GM18519 (cell line): ENCODE data around the gene USP26.
"Not testable (repeated sequence)": the region's sequence is repeated elsewhere in the genome, so short reads cannot be mapped to it uniquely, and the experiment has no call there.

ENCODE experiments used
- ATAC-seq: cut with Tn5 transposase; IDR thresholded peaks from one replicate; pipeline ENCODE4 v1.9.1; 2021; ENCODE audit warnings: mild to moderate bottlenecking, moderate library complexity; ENCODE audit not compliant: unreplicated experiment, low FRiP score

The USP26 gene, protein sequence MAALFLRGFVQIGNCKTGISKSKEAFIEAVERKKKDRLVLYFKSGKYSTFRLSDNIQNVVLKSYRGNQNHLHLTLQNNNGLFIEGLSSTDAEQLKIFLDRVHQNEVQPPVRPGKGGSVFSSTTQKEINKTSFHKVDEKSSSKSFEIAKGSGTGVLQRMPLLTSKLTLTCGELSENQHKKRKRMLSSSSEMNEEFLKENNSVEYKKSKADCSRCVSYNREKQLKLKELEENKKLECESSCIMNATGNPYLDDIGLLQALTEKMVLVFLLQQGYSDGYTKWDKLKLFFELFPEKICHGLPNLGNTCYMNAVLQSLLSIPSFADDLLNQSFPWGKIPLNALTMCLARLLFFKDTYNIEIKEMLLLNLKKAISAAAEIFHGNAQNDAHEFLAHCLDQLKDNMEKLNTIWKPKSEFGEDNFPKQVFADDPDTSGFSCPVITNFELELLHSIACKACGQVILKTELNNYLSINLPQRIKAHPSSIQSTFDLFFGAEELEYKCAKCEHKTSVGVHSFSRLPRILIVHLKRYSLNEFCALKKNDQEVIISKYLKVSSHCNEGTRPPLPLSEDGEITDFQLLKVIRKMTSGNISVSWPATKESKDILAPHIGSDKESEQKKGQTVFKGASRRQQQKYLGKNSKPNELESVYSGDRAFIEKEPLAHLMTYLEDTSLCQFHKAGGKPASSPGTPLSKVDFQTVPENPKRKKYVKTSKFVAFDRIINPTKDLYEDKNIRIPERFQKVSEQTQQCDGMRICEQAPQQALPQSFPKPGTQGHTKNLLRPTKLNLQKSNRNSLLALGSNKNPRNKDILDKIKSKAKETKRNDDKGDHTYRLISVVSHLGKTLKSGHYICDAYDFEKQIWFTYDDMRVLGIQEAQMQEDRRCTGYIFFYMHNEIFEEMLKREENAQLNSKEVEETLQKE

DNA sequence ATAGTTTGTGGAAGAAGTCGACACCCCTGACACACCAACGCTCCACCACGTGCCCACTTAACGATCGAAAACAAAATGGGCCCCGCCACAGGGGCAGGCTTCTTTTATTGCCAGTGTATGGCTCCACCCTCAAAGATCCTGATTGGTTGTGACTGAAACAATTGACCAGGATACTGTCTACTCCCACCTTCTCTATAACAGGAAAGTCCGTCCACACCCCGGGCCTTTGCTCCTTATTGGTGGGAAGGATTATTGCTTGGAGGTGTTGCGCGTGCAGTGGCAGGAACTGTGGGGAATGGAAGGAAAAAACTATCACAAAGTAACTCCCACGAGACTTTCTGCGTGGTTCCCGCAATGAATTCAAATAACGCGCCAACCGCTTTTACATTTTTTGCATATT lies at the start of gene USP26:
USP26 (minus strand) TSS at position 79 of the 400 bp plus-strand sequence. CDS start 68,889 bp downstream, outside the sequence.
- ATAC-seq: no peak

DNA sequence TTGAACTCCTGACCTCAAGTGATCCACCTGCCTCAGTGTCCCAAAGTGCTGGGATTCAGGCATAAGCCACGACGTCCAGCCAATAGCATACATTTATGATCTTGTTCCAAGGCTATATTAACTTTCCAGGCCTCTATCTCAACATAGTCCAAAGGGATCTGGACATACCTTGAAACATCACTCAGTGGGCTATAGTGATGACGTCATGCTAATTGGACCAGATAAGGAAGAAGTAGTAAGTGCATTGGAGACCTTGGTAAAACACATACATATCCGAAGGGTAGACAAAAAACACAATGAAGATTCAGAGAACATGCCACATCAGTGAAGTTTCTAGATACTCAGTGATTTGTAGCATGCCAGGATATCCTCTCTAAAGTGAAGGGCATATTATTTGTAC lies 37.4 kb upstream of the USP26 start:
- no peak for ATAC-seq

DNA sequence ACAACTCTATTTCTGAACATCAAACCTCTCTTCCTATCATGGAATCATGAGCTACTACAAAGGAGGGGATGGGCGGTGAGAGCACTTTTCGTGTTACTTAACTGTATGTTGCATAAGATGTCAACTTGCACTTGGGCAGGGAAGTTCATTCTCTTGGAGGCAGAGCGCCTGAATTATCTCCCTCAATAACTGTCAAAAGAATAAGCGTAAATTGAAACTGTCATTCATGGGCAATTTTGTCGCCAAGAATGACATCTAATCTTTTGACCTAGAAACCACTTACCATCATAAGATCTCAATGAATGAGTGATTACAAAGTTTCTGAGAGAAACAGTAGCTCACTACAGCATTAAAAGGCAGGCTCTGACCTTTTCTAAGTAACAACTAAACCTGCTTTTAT lies 23.5 kb upstream of the USP26 start:
- ATAC-seq: no peak

DNA sequence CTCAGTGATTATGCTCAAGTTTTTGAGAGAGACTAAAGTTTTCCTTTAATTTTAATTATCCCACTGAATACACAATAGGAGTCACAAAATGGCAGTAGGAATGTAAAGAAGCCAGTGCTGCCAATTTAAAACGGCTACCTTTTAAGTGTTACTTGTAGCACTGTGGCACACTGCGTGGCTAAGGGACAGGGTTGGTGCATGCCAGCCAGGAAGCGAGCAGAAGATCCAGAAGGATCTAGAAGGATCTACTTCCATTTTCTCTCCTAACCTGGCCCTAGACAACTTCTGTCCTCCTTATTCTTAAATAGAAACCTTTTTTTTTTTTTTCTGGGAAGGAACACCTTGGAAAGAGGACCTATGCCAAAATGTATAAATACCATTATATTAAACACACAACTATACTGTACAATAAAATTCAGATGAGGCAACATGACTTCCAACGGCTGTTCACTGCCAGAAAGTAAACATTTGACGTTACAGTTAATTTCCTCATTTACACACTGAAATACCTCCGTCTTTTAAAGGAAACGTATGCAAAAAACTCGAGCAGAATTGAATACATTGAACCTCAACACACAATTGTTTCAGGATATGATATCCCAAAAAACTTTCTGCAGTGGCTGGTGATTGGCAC lies 2.7 kb downstream of the USP26 start:
- no peak for ATAC-seq

- no peak for ATAC-seq
Observed at GRCh38 chrX:133090236-133090809, 6.6 kb downstream of the USP26 start.

GRCh38 chrX:133089411-133089810 lies 7.5 kb downstream of the USP26 start:
- ATAC-seq: no peak

DNA sequence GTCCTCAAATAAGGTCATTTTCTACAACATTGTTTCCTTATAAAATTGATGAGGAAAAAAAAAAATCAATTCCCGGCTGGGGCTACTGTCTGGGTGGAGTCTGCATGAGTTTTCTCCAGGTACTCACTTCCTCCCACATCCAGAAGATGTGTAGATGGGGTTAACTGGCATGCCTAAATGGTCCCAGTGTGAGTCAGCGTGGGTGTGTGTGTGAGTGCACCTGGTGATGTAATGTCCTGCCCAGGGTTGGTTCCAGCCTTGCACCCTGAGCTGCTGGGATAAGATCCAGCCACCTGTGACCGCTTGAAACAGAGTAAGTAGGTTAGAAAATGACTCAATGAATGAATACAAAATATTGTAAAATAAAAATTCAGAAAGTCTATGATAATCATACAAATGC lies 11.1 kb downstream of the USP26 start:
- no peak for ATAC-seq

- not testable (repeated sequence) for ATAC-seq
Observed at GRCh38 chrX:133085056-133085455, 11.9 kb downstream of the USP26 start.

DNA sequence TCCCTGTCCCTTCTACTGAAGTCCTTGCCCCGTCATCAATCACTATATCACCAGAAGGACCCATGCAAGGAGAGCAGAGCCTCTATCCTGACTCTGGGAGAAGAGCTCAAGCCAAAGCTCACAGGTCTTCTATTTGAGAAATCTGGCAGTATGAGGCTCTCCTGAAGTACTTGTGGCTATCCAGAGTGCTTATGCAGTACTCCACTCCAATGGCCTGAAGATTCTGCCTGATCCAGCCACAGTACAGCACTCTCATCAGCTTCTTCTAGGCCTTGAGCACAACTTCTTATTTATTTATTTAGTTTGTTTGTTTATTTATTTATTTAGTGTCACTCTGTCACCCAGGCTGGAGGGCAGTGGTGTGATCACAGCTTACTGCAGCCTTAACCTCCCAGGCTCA lies 13.0 kb downstream of the USP26 start:
- ATAC-seq: no peak

GRCh38 chrX:133081990-133082389 lies 14.9 kb downstream of the USP26 start:
- ATAC-seq: no peak

DNA sequence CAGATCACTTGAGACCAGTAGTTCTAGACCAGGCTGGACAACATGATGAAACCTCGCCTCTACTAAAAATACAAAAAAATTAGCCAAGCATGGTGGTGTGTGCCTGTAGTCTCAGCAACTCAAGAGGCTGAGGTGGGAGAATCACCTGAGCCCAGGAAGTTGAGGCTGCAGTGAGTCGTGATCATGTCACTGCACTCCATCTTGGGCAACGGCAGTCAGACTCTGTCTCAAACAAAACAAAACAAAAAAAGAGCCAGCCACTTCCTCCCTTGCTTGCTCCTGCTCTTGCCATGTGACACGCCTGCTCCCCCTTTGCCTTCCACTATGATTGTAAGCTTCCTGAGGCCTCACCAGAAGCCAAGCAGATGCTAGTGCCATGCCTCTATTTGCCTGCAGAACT lies 19.1 kb downstream of the USP26 start:
- not testable (repeated sequence) for ATAC-seq

- ATAC-seq: no peak
Observed at GRCh38 chrX:133072566-133072965, 24.3 kb downstream of the USP26 start.

- no peak for ATAC-seq
Observed at GRCh38 chrX:133068461-133068860, 28.4 kb downstream of the USP26 start.

DNA sequence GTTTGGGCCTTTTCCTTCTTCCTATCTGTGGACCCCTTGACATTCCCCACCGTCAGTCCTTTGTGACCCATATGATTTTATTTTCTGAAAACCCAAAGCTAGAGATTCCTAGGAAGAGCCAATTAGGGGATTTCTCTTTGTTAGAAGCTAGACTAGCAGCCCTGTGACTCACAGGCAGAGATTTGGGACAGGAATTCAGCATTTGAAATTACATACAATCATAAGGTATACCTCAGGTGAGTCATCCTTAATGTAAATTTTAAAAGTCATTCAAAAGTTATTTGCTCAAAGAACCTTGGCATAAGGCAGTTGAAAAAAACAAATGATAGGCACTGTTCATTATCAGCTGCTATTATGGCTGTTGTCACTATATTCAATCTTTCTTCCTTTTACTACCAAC lies 40.6 kb downstream of the USP26 start:
- no peak for ATAC-seq

DNA sequence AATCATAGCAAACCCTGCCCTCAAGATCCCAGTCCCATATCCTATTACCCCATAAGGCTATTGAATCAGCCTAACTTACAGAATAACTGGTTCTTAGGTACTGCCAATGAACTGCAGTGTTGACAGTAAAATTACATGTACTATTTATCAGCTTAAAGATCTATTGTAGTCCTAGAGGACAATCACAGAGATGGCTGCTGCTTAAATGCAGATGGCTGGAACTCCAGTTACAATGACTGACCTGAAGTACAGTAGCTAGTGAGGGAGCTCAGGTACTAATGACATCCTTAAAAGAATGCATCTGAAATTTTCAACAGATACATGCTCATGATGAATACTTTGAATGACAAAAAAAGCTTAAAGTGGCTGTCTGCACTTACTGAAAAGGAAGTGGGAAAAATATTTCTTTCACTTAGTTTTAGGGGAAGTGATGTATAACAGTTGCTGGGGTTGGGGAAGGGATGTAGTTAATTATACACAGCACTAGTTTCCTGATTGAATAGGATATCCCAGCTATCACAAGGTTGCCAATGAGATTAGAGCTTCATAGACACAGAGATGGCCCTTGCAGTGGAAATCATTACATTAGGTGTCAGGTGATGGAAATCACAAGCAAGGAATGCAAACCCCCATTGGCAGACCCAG lies 42.0 kb downstream of the USP26 start:
- ATAC-seq: no peak

- ATAC-seq: no peak
Observed at GRCh38 chrX:133053861-133054598, 42.9 kb downstream of the USP26 start.

- no peak for ATAC-seq
Observed at GRCh38 chrX:133048751-133049150, 48.2 kb downstream of the USP26 start.

- ATAC-seq: no peak
Observed at GRCh38 chrX:133046601-133047000, 50.3 kb downstream of the USP26 start.

- ATAC-seq: no peak
Observed at GRCh38 chrX:133045986-133046385, 50.9 kb downstream of the USP26 start.
